Measurements from ENCODE around the gene ZNF280D.

- TF ChIP-seq POLR2A (IDR thresholded peaks at IDR 0.05) (no peak), CTCF (IDR thresholded peaks at IDR 0.05) (no peak)
These were observed 31.9 kb upstream of the ZNF280D start for GRCh38 chr15:56765251-56765650.
